Mesodermal cell (in vitro differentiated cells): Measurements from ENCODE around the gene CSNK2B.

Experiments
- H3K27ac ChIP-seq: 2 replicates; pipeline ENCODE4 v1.7.0; 2013; ENCODE audit warnings: mild to moderate bottlenecking, low read depth, low read length, moderate library complexity; ENCODE audit not compliant: severe bottlenecking
- H3K36me3 ChIP-seq: 2 replicates; pipeline ENCODE4 v1.7.1; 2013; ENCODE audit warnings: mild to moderate bottlenecking, low read length, moderate library complexity; ENCODE audit not compliant: control insufficient read depth, insufficient read depth
- H3K4me1 ChIP-seq: one replicate; pipeline ENCODE4 v1.7.1; 2013; ENCODE audit warnings: mild to moderate bottlenecking, low read length; ENCODE audit not compliant: insufficient read depth, control insufficient read depth, poor library complexity, severe bottlenecking
- H3K4me3 ChIP-seq: 2 replicates; pipeline ENCODE4 v1.7.0; 2013; ENCODE audit warnings: low read length, control low read depth, mild to moderate bottlenecking; ENCODE audit not compliant: insufficient read depth, poor library complexity, severe bottlenecking; ENCODE audit errors: extremely low read depth
- H3K9me3 ChIP-seq: 2 replicates; pipeline ENCODE4 v1.7.1; 2013; ENCODE audit warnings: mild to moderate bottlenecking, low read length, moderate library complexity; ENCODE audit not compliant: control insufficient read depth
- WGBS, 2 experiments: methylation state at CpG; one replicate each; pipeline ENCODE4 v1.1.5; 2013; ENCODE audit warnings: missing lambda C conversion rate in 2 of 2; ENCODE audit not compliant: insufficient coverage in 2 of 2; 5-methylcytosine and 5-hydroxymethylcytosine counted together

CSNK2B gene

GRCh38 chr6:31661262-31662123, 4.4 kb upstream of the CSNK2B start:
- Histone ChIP-seq H3K36me3 (peaks cover 46% of the 10 kb centered on the region), H3K4me1 (peaks cover 29% of the 10 kb centered on the region), H3K9me3 (no peaks in the 10 kb centered on the region), H3K27ac (peak overlapping the region; percentile 64), H3K4me3 (peak overlapping the region; percentile 84)
- 92 to 98% methylated on average over 5 to 9 of the region's 12 CpGs for WGBS, 2 experiments

GRCh38 chr6:31662124-31662723, 3.7 kb upstream of the CSNK2B start:
- H3K27ac ChIP-seq: no peak overlapping the region
- H3K9me3 ChIP-seq: no peaks in the 10 kb centered on the region
- peaks cover 33% of the 10 kb centered on the region for H3K4me1 ChIP-seq
- WGBS, 2 experiments: 90 to 94% methylated on average over 6 to 8 of the region's 12 CpGs
- H3K36me3 ChIP-seq: peaks cover 45% of the 10 kb centered on the region
- no peak overlapping the region for H3K4me3 ChIP-seq

GRCh38 chr6:31663126-31663960, 2.5 kb upstream of the CSNK2B start:
- H3K36me3 ChIP-seq: peaks cover 50% of the 10 kb centered on the region
- H3K27ac ChIP-seq: peak overlapping the region; percentile 96
- H3K4me3 ChIP-seq: peak overlapping the region; percentile 79
- WGBS, 2 experiments: 63 to 82% methylated on average over 4 to 5 of the region's 9 CpGs
- peaks cover 33% of the 10 kb centered on the region for H3K4me1 ChIP-seq
- H3K9me3 ChIP-seq: no peaks in the 10 kb centered on the region

- peak overlapping the region; percentile 79 for H3K4me3 ChIP-seq
- 27 to 38% methylated on average over 10 to 13 of the region's 17 CpGs for WGBS, 2 experiments
- H3K4me1 ChIP-seq: peaks cover 26% of the 10 kb centered on the region
- peaks cover 50% of the 10 kb centered on the region for H3K36me3 ChIP-seq
- peak overlapping the region; percentile 96 for H3K27ac ChIP-seq
- H3K9me3 ChIP-seq: no peaks in the 10 kb centered on the region
Measured at GRCh38 chr6:31663961-31664789, 1.7 kb upstream of the CSNK2B start.

- no peaks in the 10 kb centered on the region for H3K9me3 ChIP-seq
- H3K36me3 ChIP-seq: peaks cover 56% of the 10 kb centered on the region
- H3K4me3 ChIP-seq: peak within 1 kb of the TSS; percentile 79
- H3K4me1 ChIP-seq: peaks cover 20% of the 10 kb centered on the region
- peak within 1 kb of the TSS; percentile 96 for H3K27ac ChIP-seq
- 0% methylated on average over 23 to 32 of the region's 39 CpGs for WGBS, 2 experiments
Measured at GRCh38 chr6:31664790-31665500, 935 bp upstream of the CSNK2B start, which contains the start of gene GPANK1. Gene GPANK1, minus strand, starts transcription at chr6:31664997. Its CDS starts 519 bp downstream, at chr6:31664478.

- WGBS, 2 experiments: 12 to 15% methylated on average over 13 to 14 of the region's 15 CpGs
Measured at GRCh38 chr6:31666337-31666965, 571 bp downstream of the CSNK2B start.

GRCh38 chr6:31669676-31670075, 3.8 kb downstream of the CSNK2B start, which contains the start of gene LY6G5B:
Gene LY6G5B, plus strand, starts transcription at chr6:31669976. Its CDS starts 975 bp downstream, at chr6:31670951.
- peaks cover 68% of the 10 kb centered on the region for H3K36me3 ChIP-seq
- H3K27ac ChIP-seq: no peak within 1 kb of the TSS
- H3K4me1 ChIP-seq: peaks cover 4% of the 10 kb centered on the region
- no peak within 1 kb of the TSS for H3K4me3 ChIP-seq
- WGBS, 2 experiments: 90 to 100% methylated on average over 2 to 6 of the region's 8 CpGs
- H3K9me3 ChIP-seq: no peaks in the 10 kb centered on the region

More at GRCh38 chr6:31666337-31666965, 571 bp downstream of the CSNK2B start:
- H3K4me3 ChIP-seq: peak overlapping the region; percentile 79
- peak overlapping the region; percentile 62 for H3K27ac ChIP-seq
- H3K36me3 ChIP-seq: peaks cover 67% of the 10 kb centered on the region
- H3K4me1 ChIP-seq: peaks cover 19% of the 10 kb centered on the region
- no peaks in the 10 kb centered on the region for H3K9me3 ChIP-seq

- 83 to 100% methylated on average over 2 to 4 of the region's 4 CpGs for WGBS, 2 experiments
- peaks cover 26% of the 10 kb centered on the region for H3K36me3 ChIP-seq
- no peaks in the 10 kb centered on the region for H3K9me3 ChIP-seq
- peaks cover 5% of the 10 kb centered on the region for H3K4me1 ChIP-seq
- no peak overlapping the region for H3K27ac ChIP-seq
- H3K4me3 ChIP-seq: no peak overlapping the region
Measured at GRCh38 chr6:31676322-31676903, 10.5 kb downstream of the CSNK2B start.

GRCh38 chr6:31676904-31677303, 11.0 kb downstream of the CSNK2B start:
- Histone ChIP-seq H3K36me3 (peaks cover 21% of the 10 kb centered on the region), H3K9me3 (no peaks in the 10 kb centered on the region), H3K27ac (no peak overlapping the region), H3K4me3 (no peak overlapping the region), H3K4me1 (peaks cover 5% of the 10 kb centered on the region)
- WGBS, 2 experiments: 88 to 100% methylated on average over 2 to 4 of the region's 6 CpGs
